ENCODE measurements around the gene ENTREP3. TPM values are rescaled to one million over a fixed set of nuclear protein-coding genes. Genes with fewer than 3 reads are reported as not detected.

The ENTREP3 gene
- total RNA-seq, 1 experiment from 2014 or later: 69.9 TPM

GRCh38 chr1:155241069-155241679, 14.1 kb downstream of the ENTREP3 start:
- peak overlapping the region; percentile 54 for H3K9ac ChIP-seq (ENCODE audit: low read length)
- ATAC-seq (peak; percentile 33), DNase-seq (ENCODE audit: low read depth, low spot score) (peak; percentile 67)
- peak overlapping the region; percentile 51 to 58 for H3K4me3 ChIP-seq (replicated peaks in 1 of 2; ENCODE audit: low read depth in 1 of 2, low read length in 2 of 2)
- H3K4me2 ChIP-seq (ENCODE audit: low read length): peak overlapping the region; percentile 69
- H3K9me2 ChIP-seq (ENCODE audit: insufficient read depth): no peaks in the 10 kb centered on the region
- H3K9me3 ChIP-seq (ENCODE audit: control insufficient read depth in 1 of 2, insufficient read depth in 1 of 2, low read depth in 1 of 2, low read length in 2 of 2): no peaks in the 10 kb centered on the region
- no peaks in the 10 kb centered on the region for H3K79me2 ChIP-seq (ENCODE audit: insufficient read depth, low read length)
- no peaks in the 10 kb centered on the region for H3K36me3 ChIP-seq (ENCODE audit: control insufficient read depth in 1 of 2, insufficient read depth in 2 of 2, low read length in 2 of 2)
- TF ChIP-seq ZBTB33 (IDR thresholded peaks at IDR 0.05; ENCODE audit: extremely low read depth, insufficient replicate concordance, low read length): no peak
- TF ChIP-seq REST (IDR thresholded peaks at IDR 0.05; ENCODE audit: low read depth): no peak
- peak; percentile 60 for TF ChIP-seq POLR2AphosphoS5 (IDR thresholded peaks at IDR 0.05; ENCODE audit: low read depth, low read length)
- peak; percentile 31 for TF ChIP-seq JUND (IDR thresholded peaks at IDR 0.05)
- TF ChIP-seq CBX3 (IDR thresholded peaks at IDR 0.05; ENCODE audit: low read depth): 0 out of 2 replicates have a peak, but pooled peaks have one; percentile 46
- TF ChIP-seq EGR1 (IDR thresholded peaks at IDR 0.05; ENCODE audit: low read depth): peak; percentile 55; the same call in 1 of the 2 replicates
- peak; percentile 97 for TF ChIP-seq SIN3A (IDR thresholded peaks at IDR 0.05; ENCODE audit: low read depth)
- peak; percentile 99 for TF ChIP-seq YY1 (IDR thresholded peaks at IDR 0.05; ENCODE audit: extremely low read depth, insufficient replicate concordance, low read depth, low read length)
- TF ChIP-seq MAX (IDR thresholded peaks at IDR 0.05): peak; percentile 49; the same call in 1 of the 2 replicates
- peak; percentile 26 for TF ChIP-seq POLR2A (IDR thresholded peaks at IDR 0.05; ENCODE audit: borderline replicate concordance, extremely low read depth, insufficient read depth, insufficient read length)
- ChIA-PET POLR2A (interaction anchor here (0.8 to 1.8 kb wide), 5 partner anchors 14 to 65 kb away, joined by 3 to 4 read pairs (median 3); no protein-coding TSS in a partner anchor), RAD21 (ENCODE audit: low non-redundant PET in 1 of 2, low total read pairs in 2 of 2, uncharacterized antibody in 2 of 2, unreplicated experiment in 2 of 2) (no interaction called here), CTCF (interaction anchor here (1.0 to 1.4 kb wide), 3 partner anchors 10 to 68 kb away, joined by 4 to 6 read pairs (median 5); partner anchors contain the start of gene KRTCAP2)
- H3K27ac ChIP-seq (ENCODE audit: low read depth, low read length): peak overlapping the region; percentile 43
- no peaks in the 10 kb centered on the region for H4K20me1 ChIP-seq (ENCODE audit: insufficient read depth)
- H3K27me3 ChIP-seq (ENCODE audit: insufficient read depth, low read length): no peaks in the 10 kb centered on the region
- intact Hi-C loops (cut with micrococcal nuclease): loop anchor here (5.0 kb wide), 1 partner anchor 34 kb away; the partner anchor contains the start of genes MTX1 and THBS3
- no TSS peak for BruUV-seq (replicated peaks)
- H2AFZ ChIP-seq (ENCODE audit: low read depth, low read length, poor library complexity, severe bottlenecking): no peak overlapping the region
- H3K4me1 ChIP-seq (ENCODE audit: control insufficient read depth in 1 of 2, insufficient read depth in 2 of 2, low read length in 2 of 2): peaks cover 16 to 46% of the 10 kb centered on the region in 2 experiments

Data from HCT116 (cell line).